ENCODE data around the gene FSTL5.

FSTL5 gene

GRCh38 chr4:161577579-161578301 lies 586.1 kb downstream of the FSTL5 start:
- DNase-seq, result no peak

GRCh38 chr4:161573836-161574235 lies 590.0 kb downstream of the FSTL5 start:
- no peak for DNase-seq

GRCh38 chr4:161564230-161564834 lies 599.5 kb downstream of the FSTL5 start:
- DNase-seq, result no peak

GRCh38 chr4:161555689-161556660 lies 607.8 kb downstream of the FSTL5 start:
- no peak for DNase-seq

- no peak for DNase-seq
These were observed 609.3 kb downstream of the FSTL5 start for GRCh38 chr4:161554372-161554990.

GRCh38 chr4:161546902-161547301 lies 616.9 kb downstream of the FSTL5 start:
- DNase-seq, result no peak

- no peak for DNase-seq
These were observed 623.5 kb downstream of the FSTL5 start for GRCh38 chr4:161540265-161540664.

- no peak for DNase-seq
These were observed 624.9 kb downstream of the FSTL5 start for GRCh38 chr4:161538941-161539340.

- DNase-seq, result no peak
These were observed 633.1 kb downstream of the FSTL5 start for GRCh38 chr4:161530710-161531109.

- DNase-seq, result no peak
These were observed 638.7 kb downstream of the FSTL5 start for GRCh38 chr4:161525121-161525520.

GRCh38 chr4:161522031-161522430 lies 641.8 kb downstream of the FSTL5 start:
- DNase-seq, result peak; percentile 5

- DNase-seq, result no peak
These were observed 644.2 kb downstream of the FSTL5 start for GRCh38 chr4:161519611-161520010.

GRCh38 chr4:161517941-161518340 lies 645.9 kb downstream of the FSTL5 start:
- no peak for DNase-seq

- no peak for DNase-seq
These were observed 658.7 kb downstream of the FSTL5 start for GRCh38 chr4:161505141-161505540.

GRCh38 chr4:161498155-161498554 lies 665.6 kb downstream of the FSTL5 start:
- no peak for DNase-seq

- DNase-seq, result no peak
These were observed 677.3 kb downstream of the FSTL5 start for GRCh38 chr4:161486461-161486860.

- no peak for DNase-seq
These were observed 697.5 kb downstream of the FSTL5 start for GRCh38 chr4:161466316-161466715.

GRCh38 chr4:161463436-161463835 lies 700.4 kb downstream of the FSTL5 start:
- no peak for DNase-seq

GRCh38 chr4:161457906-161458305 lies 705.9 kb downstream of the FSTL5 start:
- DNase-seq, result no peak

- no peak for DNase-seq
These were observed 706.5 kb downstream of the FSTL5 start for GRCh38 chr4:161457311-161457710.

- no peak for DNase-seq
These were observed 708.9 kb downstream of the FSTL5 start for GRCh38 chr4:161454860-161455259.

GRCh38 chr4:161448550-161449180 lies 715.1 kb downstream of the FSTL5 start:
- no peak for DNase-seq

Data from right kidney (tissue), 1 donor.